Thyroid gland (tissue), 4 donors: ENCODE results near the gene OPTC. TPM values are rescaled to one million over a fixed set of nuclear protein-coding genes. Genes with fewer than 3 reads are reported as not detected.

Experiments used
- DNase-seq, 2 donors: peaks; one replicate each; pipeline ENCODE4 v3.0.0-alpha.2; 2019
- H3K27ac ChIP-seq, 3 donors: fragments of 200-600 bp; sonication (generic); 1 replicate in 2 of 3; 2 replicates in 1 of 3; pipeline ENCODE4 v1.5.1; 2016 to 2019; ENCODE audit warnings: mild to moderate bottlenecking in 1 of 3, moderate library complexity in 1 of 3
- H3K27me3 ChIP-seq: fragments of 200-600 bp; sonication (generic); one replicate; pipeline ENCODE4 v1.5.1; 2019
- H3K36me3 ChIP-seq, 2 donors: fragments of 200-600 bp; sonication (generic); one replicate each; pipeline ENCODE4 v1.5.1; 2016 to 2019
- H3K4me1 ChIP-seq, 2 donors: fragments of 200-600 bp; sonication (generic); one replicate each; pipeline ENCODE4 v1.5.1; 2017 to 2019
- H3K4me3 ChIP-seq, 3 donors: fragments of 200-600 bp; sonication (generic); replicated peaks in 1 of 3; 1 replicate in 2 of 3; 2 replicates in 1 of 3; pipeline ENCODE4 v1.5.1; 2016; ENCODE audit warnings: mild to moderate bottlenecking in 1 of 3
- H3K9me3 ChIP-seq: fragments of 200-600 bp; sonication (generic); one replicate; pipeline ENCODE4 v1.5.1; 2017
- POLR2A ChIP-seq, 2 donors: fragments of 450-650 bp; IDR thresholded peaks; one replicate each; pipeline ENCODE4 v1.6.1; 2017; ENCODE audit warnings: antibody characterized with exemption in 2 of 2, mild to moderate bottlenecking in 2 of 2, moderate library complexity in 1 of 2
- WGBS, 2 donors: methylation state at CpG; one replicate each; pipeline ENCODE4 v1.1.5; 2017; 5-methylcytosine and 5-hydroxymethylcytosine counted together
- intact Hi-C: fragments of 100-400 bp; cut with DNase I; formaldehyde crosslinking; loops from one replicate; pipeline ENCODE4 v1.15.1; 2023
- total RNA-seq, 4 donors: library from RNA; depleted of rRNA; stranded (reverse); fragments of >200 nt; gene quantifications; one replicate each; pipeline ENCODE4 v1.2.3, GENCODE V29; 2016
- TF ChIP-seq, protein P1 (sequence below), 6 experiments: fragments of 200-600 bp in 3 of 6; fragments of 450-650 bp in 3 of 6; sonication (generic) in 3 of 6; IDR thresholded peaks; one replicate each; pipeline ENCODE4 v1.5.1; 2016 to 2019; ENCODE audit warnings: antibody characterized with exemption in 6 of 6, mild to moderate bottlenecking in 2 of 6, inconsistent platforms in 1 of 6, moderate library complexity in 1 of 6

Gene OPTC
- total RNA-seq, 4 donors from 2014 or later: not detected

DNA sequence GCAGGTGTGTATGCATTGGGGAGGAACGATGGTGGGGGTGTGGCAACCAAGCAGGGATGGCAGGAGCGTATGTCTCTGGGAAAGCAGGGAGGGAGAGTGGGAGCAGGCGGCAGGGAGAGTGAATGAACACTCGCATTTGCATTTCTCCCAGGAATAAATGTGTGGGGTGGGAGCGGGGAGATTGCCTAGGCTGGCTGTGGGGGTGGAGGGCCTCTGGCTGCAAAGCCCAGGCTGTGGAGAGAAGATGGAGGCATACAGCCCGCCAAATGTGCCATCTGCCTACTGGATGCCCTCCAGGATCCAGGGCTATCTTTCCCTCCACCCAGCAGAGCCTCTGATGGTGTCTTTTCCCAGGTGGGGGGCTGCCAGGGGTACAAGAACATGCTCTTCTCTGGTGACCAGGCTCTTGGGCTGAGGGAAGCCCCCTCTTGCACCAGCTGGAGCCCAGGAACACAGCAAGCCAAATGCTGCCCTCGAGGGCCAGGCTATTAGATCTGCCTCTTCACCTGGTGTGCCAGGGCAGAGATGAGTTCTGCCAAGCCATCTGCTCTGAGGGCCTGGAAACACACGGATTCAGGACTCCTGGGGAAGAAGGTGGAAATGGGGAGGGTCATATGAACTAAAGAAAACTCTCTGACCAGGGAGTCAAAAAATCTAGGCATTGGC is 1.7 kb upstream of the OPTC start:
- Histone ChIP-seq H3K9me3 (no peaks in the 10 kb centered on the region), H3K27ac (no peak overlapping the region), H3K27me3 (no peaks in the 10 kb centered on the region), H3K4me1 (peaks cover 4 to 7% of the 10 kb centered on the region in 2 donors), H3K4me3 (no peak overlapping the region), H3K36me3 (no peaks in the 10 kb centered on the region)
- TF ChIP-seq, protein P1, sequence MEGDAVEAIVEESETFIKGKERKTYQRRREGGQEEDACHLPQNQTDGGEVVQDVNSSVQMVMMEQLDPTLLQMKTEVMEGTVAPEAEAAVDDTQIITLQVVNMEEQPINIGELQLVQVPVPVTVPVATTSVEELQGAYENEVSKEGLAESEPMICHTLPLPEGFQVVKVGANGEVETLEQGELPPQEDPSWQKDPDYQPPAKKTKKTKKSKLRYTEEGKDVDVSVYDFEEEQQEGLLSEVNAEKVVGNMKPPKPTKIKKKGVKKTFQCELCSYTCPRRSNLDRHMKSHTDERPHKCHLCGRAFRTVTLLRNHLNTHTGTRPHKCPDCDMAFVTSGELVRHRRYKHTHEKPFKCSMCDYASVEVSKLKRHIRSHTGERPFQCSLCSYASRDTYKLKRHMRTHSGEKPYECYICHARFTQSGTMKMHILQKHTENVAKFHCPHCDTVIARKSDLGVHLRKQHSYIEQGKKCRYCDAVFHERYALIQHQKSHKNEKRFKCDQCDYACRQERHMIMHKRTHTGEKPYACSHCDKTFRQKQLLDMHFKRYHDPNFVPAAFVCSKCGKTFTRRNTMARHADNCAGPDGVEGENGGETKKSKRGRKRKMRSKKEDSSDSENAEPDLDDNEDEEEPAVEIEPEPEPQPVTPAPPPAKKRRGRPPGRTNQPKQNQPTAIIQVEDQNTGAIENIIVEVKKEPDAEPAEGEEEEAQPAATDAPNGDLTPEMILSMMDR (IDR thresholded peaks at IDR 0.05): no peak
- TF ChIP-seq POLR2A (IDR thresholded peaks at IDR 0.05): no peak
- 55 to 65% methylated on average over 6 to 7 of the region's 8 CpGs for WGBS, 2 donors
- intact Hi-C loops: no loop called here
- DNase-seq: no peak

DNA sequence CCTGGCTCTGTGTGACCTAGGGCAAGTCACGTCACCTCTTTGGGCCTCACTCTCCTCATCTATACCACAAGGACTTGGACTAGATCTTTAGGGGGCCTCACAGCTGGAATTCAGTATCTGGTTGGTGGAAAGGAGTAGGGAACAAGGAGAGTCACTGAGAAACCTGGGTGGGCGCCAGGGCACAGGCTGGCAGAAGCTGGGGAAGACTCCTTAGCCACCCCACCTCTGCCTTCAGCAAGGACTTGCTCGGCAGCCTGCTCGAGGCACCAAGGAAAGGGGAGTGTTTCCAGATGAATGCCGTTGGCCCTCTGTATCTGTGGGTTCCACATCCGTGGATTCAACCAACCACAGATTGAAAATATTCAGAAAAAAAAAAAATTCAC is 1.2 kb upstream of the OPTC start:
- Histone ChIP-seq H3K9me3 (no peaks in the 10 kb centered on the region), H3K36me3 (no peaks in the 10 kb centered on the region), H3K27me3 (no peaks in the 10 kb centered on the region), H3K27ac (no peak overlapping the region), H3K4me1 (peaks cover 4 to 5% of the 10 kb centered on the region in 2 donors), H3K4me3 (no peak overlapping the region)
- no peak for TF ChIP-seq POLR2A (IDR thresholded peaks at IDR 0.05)
- TF ChIP-seq, protein P1 (IDR thresholded peaks at IDR 0.05): no peak
- no peak for DNase-seq
- intact Hi-C loops: no loop called here
- WGBS, 2 donors: 77 to 80% methylated on average over 6 of the region's 6 CpGs

DNA sequence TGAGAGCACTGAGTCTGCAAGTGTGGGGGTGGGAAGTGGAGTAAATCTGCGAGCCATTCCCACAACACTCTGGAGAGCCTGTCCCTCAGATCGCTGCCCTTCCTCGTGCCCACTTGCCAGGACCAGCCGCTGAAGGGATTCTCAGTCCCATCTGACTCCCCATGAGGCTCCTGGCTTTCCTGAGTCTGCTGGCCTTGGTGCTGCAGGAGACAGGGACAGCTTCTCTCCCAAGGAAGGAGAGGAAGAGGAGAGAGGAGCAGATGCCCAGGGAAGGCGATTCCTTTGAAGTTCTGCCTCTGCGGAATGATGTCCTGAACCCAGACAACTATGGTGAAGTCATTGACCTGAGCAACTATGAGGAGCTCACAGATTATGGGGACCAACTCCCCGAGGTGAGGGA is 1.9 kb downstream of the OPTC start:
- Histone ChIP-seq H3K27ac (no peak overlapping the region), H3K36me3 (no peaks in the 10 kb centered on the region), H3K4me1 (no peaks in the 10 kb centered on the region), H3K9me3 (no peaks in the 10 kb centered on the region), H3K27me3 (no peaks in the 10 kb centered on the region), H3K4me3 (no peak overlapping the region)
- 69 to 89% methylated on average over 4 to 7 of the region's 7 CpGs for WGBS, 2 donors
- no peak for DNase-seq
- no peak for TF ChIP-seq POLR2A (IDR thresholded peaks at IDR 0.05)
- TF ChIP-seq, protein P1 (IDR thresholded peaks at IDR 0.05): no peak
- intact Hi-C loops: no loop called here

DNA sequence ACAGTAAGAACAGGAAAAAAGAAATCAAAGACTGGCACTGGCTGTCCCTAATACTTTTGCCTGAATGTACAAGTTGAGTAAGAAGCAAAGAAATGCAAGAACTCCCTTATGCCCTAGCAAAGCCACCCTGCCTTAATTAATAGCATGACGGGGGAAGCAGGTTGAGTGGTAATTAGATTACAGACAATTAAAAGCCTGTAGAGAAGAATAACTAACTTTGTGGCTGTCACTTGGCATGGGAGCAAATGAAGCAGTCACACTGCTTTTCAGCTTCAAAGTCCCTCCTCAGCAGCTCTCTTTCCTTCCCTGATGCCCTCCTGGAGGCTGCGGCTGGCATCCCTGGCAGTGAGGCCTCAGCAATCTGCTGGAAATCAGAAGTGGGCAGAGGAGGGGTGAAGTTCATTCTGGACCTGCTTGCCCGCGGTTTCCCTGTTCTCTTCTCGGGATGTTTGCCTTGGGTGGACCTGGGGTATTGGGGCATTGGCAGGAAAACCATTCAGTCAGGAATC is 3.4 kb downstream of the OPTC start:
- intact Hi-C loops: no loop called here
- H3K36me3 ChIP-seq: no peaks in the 10 kb centered on the region
- no peaks in the 10 kb centered on the region for H3K9me3 ChIP-seq
- no peak overlapping the region for H3K27ac ChIP-seq
- no peaks in the 10 kb centered on the region for H3K27me3 ChIP-seq
- H3K4me3 ChIP-seq: no peak overlapping the region
- no peaks in the 10 kb centered on the region for H3K4me1 ChIP-seq
- no peak for DNase-seq
- no peak for TF ChIP-seq POLR2A (IDR thresholded peaks at IDR 0.05)
- TF ChIP-seq, protein P1 (IDR thresholded peaks at IDR 0.05): no peak
- WGBS, 2 donors: 89 to 95% methylated on average over 5 of the region's 5 CpGs

DNA sequence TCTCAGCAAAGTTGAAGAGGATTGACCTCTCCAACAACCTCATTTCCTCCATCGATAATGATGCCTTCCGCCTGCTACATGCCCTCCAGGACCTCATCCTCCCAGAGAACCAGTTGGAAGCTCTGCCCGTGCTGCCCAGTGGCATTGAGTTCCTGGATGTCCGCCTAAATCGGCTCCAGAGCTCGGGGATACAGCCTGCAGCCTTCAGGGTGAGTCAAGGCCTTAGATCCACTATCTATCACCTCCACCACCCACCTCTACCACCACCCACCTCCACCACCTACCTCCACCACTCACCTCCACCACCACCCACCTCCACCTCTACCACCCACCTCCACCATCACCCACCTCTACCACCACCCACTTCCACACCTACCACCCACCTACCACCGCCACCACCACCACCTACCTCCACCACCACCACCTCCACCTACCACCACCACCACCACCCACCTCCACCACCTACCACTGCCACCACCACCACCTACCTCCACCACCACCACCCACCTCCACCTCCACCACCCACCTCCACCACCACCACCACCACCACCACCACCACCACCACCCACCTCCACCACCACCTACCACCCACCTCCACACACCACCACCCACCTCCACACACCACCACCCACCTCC is 5.8 kb downstream of the OPTC start:
- Histone ChIP-seq H3K36me3 (no peaks in the 10 kb centered on the region), H3K4me1 (no peaks in the 10 kb centered on the region), H3K4me3 (no peak overlapping the region), H3K27me3 (no peaks in the 10 kb centered on the region), H3K27ac (no peak overlapping the region), H3K9me3 (no peaks in the 10 kb centered on the region)
- TF ChIP-seq POLR2A (IDR thresholded peaks at IDR 0.05): no peak
- TF ChIP-seq, protein P1 (IDR thresholded peaks at IDR 0.05): no peak
- intact Hi-C loops: loop anchor here (10.0 kb wide), 1 partner anchor 125 kb away; the partner anchor contains the start of gene ATP2B4
- DNase-seq: no peak
- 93 to 95% methylated on average over 7 of the region's 7 CpGs for WGBS, 2 donors
